ENCODE results near the gene LRG1.

The LRG1 gene

DNA sequence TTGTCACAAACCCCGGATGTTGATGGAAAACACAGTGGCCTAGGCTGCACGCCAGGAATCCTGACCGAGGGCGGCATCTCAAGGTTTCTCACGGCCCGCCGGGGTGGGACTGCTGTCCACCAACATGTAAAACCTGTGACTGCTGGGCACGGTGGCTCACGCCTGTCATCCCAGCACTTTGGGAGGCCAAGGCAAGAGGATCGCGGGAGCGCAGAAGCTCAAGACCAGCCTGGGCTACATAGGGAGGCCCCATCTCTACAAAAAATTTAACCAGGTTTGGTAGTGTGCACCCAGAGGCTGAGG is 32.7 kb downstream of the LRG1 start:
- Histone ChIP-seq H3K79me2 (ENCODE audit: insufficient read depth, low read length) (no peaks in the 10 kb centered on the region), H3K4me2 (ENCODE audit: low read depth, low read length, poor library complexity, severe bottlenecking) (no peak overlapping the region), H3K9ac (ENCODE audit: low read length) (no peak overlapping the region), H3K4me3 (ENCODE audit: insufficient read depth, low read length, poor library complexity, severe bottlenecking) (no peak overlapping the region), H3K27me3 (ENCODE audit: low read length) (no peaks in the 10 kb centered on the region), H3F3A (ENCODE audit: insufficient read depth) (no peaks in the 10 kb centered on the region), H4K20me1 (ENCODE audit: low read depth, low read length) (no peaks in the 10 kb centered on the region), H3K36me3 (ENCODE audit: low read length) (no peaks in the 10 kb centered on the region), H2AFZ (ENCODE audit: low read depth, low read length, severe bottlenecking) (no peak overlapping the region), H3K27ac (ENCODE audit: low read depth, low read length) (no peak overlapping the region), H3K9me3 (ENCODE audit: insufficient read depth, low read length) (no peaks in the 10 kb centered on the region), H3K9me2 (replicated peaks; ENCODE audit: insufficient read depth, low read length) (no peaks in the 10 kb centered on the region)
- TF ChIP-seq, protein P1, sequence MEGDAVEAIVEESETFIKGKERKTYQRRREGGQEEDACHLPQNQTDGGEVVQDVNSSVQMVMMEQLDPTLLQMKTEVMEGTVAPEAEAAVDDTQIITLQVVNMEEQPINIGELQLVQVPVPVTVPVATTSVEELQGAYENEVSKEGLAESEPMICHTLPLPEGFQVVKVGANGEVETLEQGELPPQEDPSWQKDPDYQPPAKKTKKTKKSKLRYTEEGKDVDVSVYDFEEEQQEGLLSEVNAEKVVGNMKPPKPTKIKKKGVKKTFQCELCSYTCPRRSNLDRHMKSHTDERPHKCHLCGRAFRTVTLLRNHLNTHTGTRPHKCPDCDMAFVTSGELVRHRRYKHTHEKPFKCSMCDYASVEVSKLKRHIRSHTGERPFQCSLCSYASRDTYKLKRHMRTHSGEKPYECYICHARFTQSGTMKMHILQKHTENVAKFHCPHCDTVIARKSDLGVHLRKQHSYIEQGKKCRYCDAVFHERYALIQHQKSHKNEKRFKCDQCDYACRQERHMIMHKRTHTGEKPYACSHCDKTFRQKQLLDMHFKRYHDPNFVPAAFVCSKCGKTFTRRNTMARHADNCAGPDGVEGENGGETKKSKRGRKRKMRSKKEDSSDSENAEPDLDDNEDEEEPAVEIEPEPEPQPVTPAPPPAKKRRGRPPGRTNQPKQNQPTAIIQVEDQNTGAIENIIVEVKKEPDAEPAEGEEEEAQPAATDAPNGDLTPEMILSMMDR (IDR thresholded peaks at IDR 0.05; ENCODE audit: insufficient read depth, low read length, poor library complexity, severe bottlenecking) = no peak
- TF ChIP-seq EZH2phosphoT487 (conservative IDR thresholded peaks at IDR 0.05; ENCODE audit: low read length) = no peak

DNA sequence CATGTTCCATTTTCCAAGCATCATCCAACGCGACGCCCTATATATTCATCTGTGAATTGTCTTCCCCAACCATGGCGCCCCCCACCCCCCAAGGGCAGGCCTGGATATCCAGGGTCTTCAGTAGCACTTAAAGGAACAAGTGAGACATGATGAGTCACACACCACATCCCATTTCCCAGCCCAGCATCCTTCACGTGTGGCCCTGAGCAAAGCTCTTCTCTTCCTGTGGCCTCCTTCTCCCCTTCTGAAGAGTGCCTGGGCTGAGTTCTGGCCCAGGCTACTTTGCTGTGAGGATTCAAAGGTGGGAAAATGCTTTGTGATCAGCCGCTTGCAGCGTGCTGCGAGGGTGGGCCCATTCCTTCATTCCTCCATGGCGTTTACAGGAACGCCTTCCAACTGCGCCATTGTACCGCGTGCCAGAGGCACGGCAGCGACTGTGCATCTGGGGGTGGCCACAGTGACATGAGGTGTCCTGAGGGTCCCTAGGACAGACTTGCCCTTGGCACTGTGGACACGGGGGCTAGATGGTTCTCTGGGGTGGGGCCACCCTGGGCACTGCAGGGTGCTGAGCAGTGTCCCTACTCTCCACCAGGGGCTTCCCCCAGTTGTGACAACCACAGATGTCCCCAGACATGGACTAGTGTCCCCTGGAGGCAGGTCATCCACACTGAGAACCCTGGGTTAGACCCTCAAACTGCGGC is 33.2 kb downstream of the LRG1 start:
- no peak overlapping the region for H3K27ac ChIP-seq (ENCODE audit: low read depth, low read length)
- H3K4me2 ChIP-seq (ENCODE audit: low read depth, low read length, poor library complexity, severe bottlenecking) = no peak overlapping the region
- no peaks in the 10 kb centered on the region for H4K20me1 ChIP-seq (ENCODE audit: low read depth, low read length)
- H3F3A ChIP-seq (ENCODE audit: insufficient read depth) = no peaks in the 10 kb centered on the region
- H3K9me3 ChIP-seq (ENCODE audit: insufficient read depth, low read length) = no peaks in the 10 kb centered on the region
- H3K27me3 ChIP-seq (ENCODE audit: low read length) = no peaks in the 10 kb centered on the region
- H3K9me2 ChIP-seq (replicated peaks; ENCODE audit: insufficient read depth, low read length) = no peaks in the 10 kb centered on the region
- H3K4me3 ChIP-seq (ENCODE audit: insufficient read depth, low read length, poor library complexity, severe bottlenecking) = no peak overlapping the region
- H3K9ac ChIP-seq (ENCODE audit: low read length) = no peak overlapping the region
- no peak for TF ChIP-seq EZH2phosphoT487 (conservative IDR thresholded peaks at IDR 0.05; ENCODE audit: low read length)
- TF ChIP-seq, protein P1 (IDR thresholded peaks at IDR 0.05; ENCODE audit: insufficient read depth, low read length, poor library complexity, severe bottlenecking) = no peak
- H3K36me3 ChIP-seq (ENCODE audit: low read length) = no peaks in the 10 kb centered on the region
- no peak overlapping the region for H2AFZ ChIP-seq (ENCODE audit: low read depth, low read length, severe bottlenecking)
- no peaks in the 10 kb centered on the region for H3K79me2 ChIP-seq (ENCODE audit: insufficient read depth, low read length)

DNA sequence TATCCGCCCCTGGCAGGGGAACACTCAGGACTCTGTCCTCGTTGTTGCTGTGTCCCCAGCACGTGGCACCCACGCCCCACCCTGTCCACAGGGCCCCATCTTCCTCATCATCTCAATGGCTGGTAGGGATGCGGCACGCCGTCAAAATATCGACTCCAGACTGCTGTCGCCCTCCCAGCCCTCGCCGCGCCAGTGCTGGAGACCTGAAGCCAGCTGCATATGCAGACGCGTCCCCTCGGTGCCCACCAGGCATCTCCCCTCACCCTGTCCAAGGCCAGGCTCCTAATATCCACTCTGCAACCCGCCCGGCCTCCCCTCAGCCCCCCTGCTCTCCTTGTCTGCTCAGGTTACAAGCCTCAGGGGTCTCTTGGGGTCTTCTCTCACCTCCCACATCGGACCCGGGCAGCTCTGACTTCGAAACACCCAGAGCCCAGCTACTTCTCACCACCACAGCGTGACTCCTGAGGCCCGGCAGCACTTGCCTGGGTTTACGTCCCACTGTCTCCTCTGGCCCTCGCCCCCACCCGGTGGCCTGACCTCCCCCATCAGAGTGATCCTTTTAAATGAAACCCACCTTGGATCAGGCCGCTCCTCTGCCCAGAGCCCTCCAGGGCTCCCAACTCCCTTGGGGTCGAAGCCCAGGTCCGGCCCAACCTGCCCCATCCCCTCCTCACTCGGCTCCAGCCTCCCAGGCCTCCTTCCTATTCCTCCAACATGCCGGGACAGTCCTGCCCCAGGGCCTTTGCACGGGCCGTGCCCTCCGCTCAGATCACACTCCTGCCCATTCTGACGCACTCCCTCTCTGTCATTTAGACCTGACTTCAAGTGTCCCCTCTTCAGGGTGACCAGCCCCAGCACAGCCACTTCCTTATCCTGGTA is 34.0 kb downstream of the LRG1 start:
- H3F3A ChIP-seq (ENCODE audit: insufficient read depth) = no peaks in the 10 kb centered on the region
- H3K9me2 ChIP-seq (replicated peaks; ENCODE audit: insufficient read depth, low read length) = no peaks in the 10 kb centered on the region
- no peak for TF ChIP-seq EZH2phosphoT487 (conservative IDR thresholded peaks at IDR 0.05; ENCODE audit: low read length)
- TF ChIP-seq, protein P1 (IDR thresholded peaks at IDR 0.05; ENCODE audit: insufficient read depth, low read length, poor library complexity, severe bottlenecking) = no peak
- no peak overlapping the region for H3K4me3 ChIP-seq (ENCODE audit: insufficient read depth, low read length, poor library complexity, severe bottlenecking)
- no peaks in the 10 kb centered on the region for H3K27me3 ChIP-seq (ENCODE audit: low read length)
- H3K79me2 ChIP-seq (ENCODE audit: insufficient read depth, low read length) = no peaks in the 10 kb centered on the region
- H3K9ac ChIP-seq (ENCODE audit: low read length) = no peak overlapping the region
- H2AFZ ChIP-seq (ENCODE audit: low read depth, low read length, severe bottlenecking) = no peak overlapping the region
- H3K9me3 ChIP-seq (ENCODE audit: insufficient read depth, low read length) = no peaks in the 10 kb centered on the region
- no peaks in the 10 kb centered on the region for H4K20me1 ChIP-seq (ENCODE audit: low read depth, low read length)
- no peaks in the 10 kb centered on the region for H3K36me3 ChIP-seq (ENCODE audit: low read length)
- H3K27ac ChIP-seq (ENCODE audit: low read depth, low read length) = no peak overlapping the region
- H3K4me2 ChIP-seq (ENCODE audit: low read depth, low read length, poor library complexity, severe bottlenecking) = no peak overlapping the region
